Chondrocyte (in vitro differentiated cells): ENCODE results near the gene ITPR1. TPM values are rescaled to one million over a fixed set of nuclear protein-coding genes. Genes with fewer than 3 reads are reported as not detected.

Experiments used
- DNase-seq: peaks from one replicate; pipeline ENCODE4 v3.0.0; 2021; ENCODE audit warnings: mixed read lengths, low spot score
- H3K27ac Mint-ChIP-seq: one replicate; pipeline ENCODE4 v1.8.0; 2021; ENCODE audit warnings: mild to moderate bottlenecking, moderate library complexity, mixed read lengths; ENCODE audit not compliant: unreplicated experiment
- H3K27me3 Mint-ChIP-seq: 2 replicates; pipeline ENCODE4 v1.8.0; 2021; ENCODE audit warnings: low read depth, mixed read lengths
- H3K36me3 Mint-ChIP-seq: 2 replicates; pipeline ENCODE4 v1.8.0; 2021; ENCODE audit warnings: low read depth, mixed read lengths
- H3K4me1 Mint-ChIP-seq: 2 replicates; pipeline ENCODE4 v1.8.0; 2021; ENCODE audit warnings: low read depth, mild to moderate bottlenecking, mixed read lengths
- H3K4me3 Mint-ChIP-seq: one replicate; pipeline ENCODE4 v1.8.0; 2021; ENCODE audit warnings: mild to moderate bottlenecking, moderate library complexity, mixed read lengths; ENCODE audit not compliant: unreplicated experiment
- H3K9me3 Mint-ChIP-seq: 2 replicates; pipeline ENCODE4 v1.8.0; 2021; ENCODE audit warnings: low read depth, mixed read lengths
- total RNA-seq: library from RNA; stranded (reverse); gene quantifications from 3 replicates; pipeline ENCODE4 v1.2.1, GENCODE V29; 2021
- TF ChIP-seq, protein P1 (sequence below): fragments of 200-600 bp; sonication (generic); IDR thresholded peaks from 2 replicates; pipeline ENCODE4 v1.5.0; 2021; ENCODE audit warnings: antibody characterized with exemption, mild to moderate bottlenecking, moderate library complexity

ITPR1 gene
- total RNA-seq, 1 donor from 2014 or later, result 45.0 TPM

DNA sequence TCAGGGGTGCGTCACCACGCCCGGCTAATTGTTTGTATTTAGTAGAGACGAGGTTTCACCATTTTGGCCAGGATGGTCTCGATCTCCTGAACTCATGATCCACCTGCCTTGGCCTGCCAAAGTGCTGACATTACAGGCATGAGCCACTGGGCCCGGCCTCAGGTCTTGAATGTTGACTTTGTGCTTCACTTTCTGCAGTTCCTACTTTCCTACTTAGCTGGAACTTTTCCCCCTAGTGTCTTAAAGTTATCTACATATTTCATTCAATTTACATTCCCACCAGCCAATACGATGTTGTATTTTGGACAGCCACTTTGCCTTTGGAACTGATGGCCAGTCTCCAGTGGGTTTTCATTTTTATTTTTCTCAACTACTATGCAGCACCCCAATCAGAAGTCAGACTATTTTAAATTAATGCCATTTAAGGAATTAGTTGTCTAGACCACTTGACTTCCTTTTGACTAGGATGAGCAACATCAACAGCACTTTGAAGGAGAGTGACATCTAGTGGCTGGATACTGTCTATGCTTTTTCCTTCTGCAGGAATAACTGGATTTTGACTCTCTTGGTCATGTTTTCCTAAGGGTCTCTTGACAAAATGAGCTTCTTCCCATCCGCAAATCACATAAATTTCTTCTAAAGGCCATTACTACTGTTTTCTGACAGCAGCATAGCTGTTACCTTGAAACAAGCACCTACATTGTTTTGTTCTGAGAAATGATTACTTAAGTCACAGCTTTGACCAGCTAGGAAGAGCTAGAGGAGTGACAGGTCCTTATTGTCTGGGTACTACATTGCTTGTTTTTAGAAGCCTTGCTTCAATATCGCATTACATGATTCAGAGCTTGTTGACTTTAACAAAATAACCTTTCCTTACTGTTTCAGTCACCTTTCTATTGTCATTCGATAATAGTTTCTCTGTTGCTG is 140.2 kb downstream of the ITPR1 start:
- no peak overlapping the region for H3K4me3 Mint-ChIP-seq
- no peaks in the 10 kb centered on the region for H3K36me3 Mint-ChIP-seq
- H3K27me3 Mint-ChIP-seq, result no peaks in the 10 kb centered on the region
- TF ChIP-seq, protein P1, sequence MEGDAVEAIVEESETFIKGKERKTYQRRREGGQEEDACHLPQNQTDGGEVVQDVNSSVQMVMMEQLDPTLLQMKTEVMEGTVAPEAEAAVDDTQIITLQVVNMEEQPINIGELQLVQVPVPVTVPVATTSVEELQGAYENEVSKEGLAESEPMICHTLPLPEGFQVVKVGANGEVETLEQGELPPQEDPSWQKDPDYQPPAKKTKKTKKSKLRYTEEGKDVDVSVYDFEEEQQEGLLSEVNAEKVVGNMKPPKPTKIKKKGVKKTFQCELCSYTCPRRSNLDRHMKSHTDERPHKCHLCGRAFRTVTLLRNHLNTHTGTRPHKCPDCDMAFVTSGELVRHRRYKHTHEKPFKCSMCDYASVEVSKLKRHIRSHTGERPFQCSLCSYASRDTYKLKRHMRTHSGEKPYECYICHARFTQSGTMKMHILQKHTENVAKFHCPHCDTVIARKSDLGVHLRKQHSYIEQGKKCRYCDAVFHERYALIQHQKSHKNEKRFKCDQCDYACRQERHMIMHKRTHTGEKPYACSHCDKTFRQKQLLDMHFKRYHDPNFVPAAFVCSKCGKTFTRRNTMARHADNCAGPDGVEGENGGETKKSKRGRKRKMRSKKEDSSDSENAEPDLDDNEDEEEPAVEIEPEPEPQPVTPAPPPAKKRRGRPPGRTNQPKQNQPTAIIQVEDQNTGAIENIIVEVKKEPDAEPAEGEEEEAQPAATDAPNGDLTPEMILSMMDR, result peak; percentile 99
- no peaks in the 10 kb centered on the region for H3K9me3 Mint-ChIP-seq
- no peak overlapping the region for H3K27ac Mint-ChIP-seq
- peaks cover 4% of the 10 kb centered on the region for H3K4me1 Mint-ChIP-seq
- DNase-seq, result no peak

DNA sequence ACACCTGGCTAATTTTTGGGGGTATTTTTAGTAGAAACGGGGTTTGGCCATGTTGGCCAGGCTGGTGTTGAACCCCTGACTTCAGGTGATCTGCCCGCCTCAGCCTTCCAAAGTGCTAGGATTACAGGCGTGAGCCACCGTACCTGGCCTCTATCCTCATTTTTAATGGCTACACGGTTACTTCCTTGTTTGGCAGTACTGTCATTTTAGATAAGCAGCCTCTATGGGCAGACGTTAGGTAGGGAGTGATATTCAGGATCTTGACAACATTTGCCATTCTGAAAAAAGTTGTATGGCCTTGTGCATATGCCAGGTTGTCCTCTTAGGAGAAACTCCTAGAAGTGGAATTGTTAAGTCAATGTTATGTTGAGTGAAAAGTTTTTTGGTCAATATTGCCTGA is 141.7 kb downstream of the ITPR1 start:
- no peaks in the 10 kb centered on the region for H3K9me3 Mint-ChIP-seq
- peaks cover 4% of the 10 kb centered on the region for H3K4me1 Mint-ChIP-seq
- H3K27ac Mint-ChIP-seq, result no peak overlapping the region
- no peak for DNase-seq
- no peaks in the 10 kb centered on the region for H3K36me3 Mint-ChIP-seq
- H3K4me3 Mint-ChIP-seq, result no peak overlapping the region
- TF ChIP-seq, protein P1, result no peak
- no peaks in the 10 kb centered on the region for H3K27me3 Mint-ChIP-seq

DNA sequence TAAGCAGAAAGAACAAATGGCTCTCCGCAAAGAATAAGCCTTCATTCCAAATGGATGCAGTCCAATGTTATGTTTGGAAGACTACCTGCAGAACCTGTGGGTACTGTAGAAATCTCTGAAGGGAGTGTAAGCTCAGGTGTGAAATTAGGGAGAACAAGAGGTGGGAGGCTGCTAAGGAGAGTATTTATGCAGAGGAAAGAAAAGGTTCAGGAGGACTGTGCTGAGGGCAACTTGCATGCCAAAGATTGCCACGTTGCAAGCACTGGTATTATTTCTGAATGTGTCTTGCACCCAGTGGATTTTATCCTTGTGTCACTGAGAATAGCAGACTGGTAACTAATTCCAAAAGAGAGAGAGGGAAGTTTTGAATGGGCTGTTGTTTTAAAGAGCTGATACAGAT is 144.1 kb downstream of the ITPR1 start:
- Mint-ChIP-seq H3K27me3 (no peaks in the 10 kb centered on the region), H3K36me3 (peaks cover 11% of the 10 kb centered on the region), H3K4me1 (peaks cover 4% of the 10 kb centered on the region), H3K4me3 (no peak overlapping the region), H3K27ac (no peak overlapping the region), H3K9me3 (no peaks in the 10 kb centered on the region)
- no peak for DNase-seq
- TF ChIP-seq, protein P1, result no peak

DNA sequence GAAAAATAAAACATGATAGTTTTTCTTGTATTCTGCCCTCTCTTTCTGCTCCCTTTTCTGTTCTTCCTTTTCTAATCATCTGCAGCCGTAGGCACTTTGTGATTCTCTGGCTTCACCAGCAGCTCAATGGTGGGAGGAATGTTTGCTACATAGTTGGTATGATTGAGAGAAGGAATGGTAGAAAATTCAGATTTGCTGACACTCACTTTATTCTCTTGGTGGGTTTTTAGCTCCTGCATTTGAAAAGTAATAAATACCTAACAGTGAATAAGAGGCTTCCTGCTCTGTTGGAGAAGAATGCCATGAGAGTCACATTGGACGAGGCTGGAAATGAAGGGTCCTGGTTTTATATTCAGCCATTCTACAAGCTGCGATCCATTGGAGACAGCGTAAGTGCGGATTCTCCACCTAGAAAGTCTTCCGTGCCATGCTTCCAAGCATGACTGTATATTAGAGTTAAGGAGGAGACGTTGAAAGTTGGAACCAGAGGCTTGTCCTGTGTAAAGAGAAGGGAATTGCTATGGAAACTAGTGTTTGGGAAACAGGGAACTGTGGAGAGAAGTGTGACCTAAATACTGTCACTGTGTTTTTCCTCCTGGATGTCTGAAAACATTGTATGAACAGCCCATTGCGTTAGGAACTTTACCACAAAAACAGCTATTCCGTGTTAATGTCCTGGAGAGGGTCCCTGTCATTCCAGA is 148.9 kb downstream of the ITPR1 start:
- TF ChIP-seq, protein P1, result no peak
- no peak for DNase-seq
- no peak overlapping the region for H3K27ac Mint-ChIP-seq
- H3K9me3 Mint-ChIP-seq, result no peaks in the 10 kb centered on the region
- H3K4me1 Mint-ChIP-seq, result no peaks in the 10 kb centered on the region
- no peaks in the 10 kb centered on the region for H3K27me3 Mint-ChIP-seq
- H3K4me3 Mint-ChIP-seq, result no peak overlapping the region
- peaks cover 26% of the 10 kb centered on the region for H3K36me3 Mint-ChIP-seq

DNA sequence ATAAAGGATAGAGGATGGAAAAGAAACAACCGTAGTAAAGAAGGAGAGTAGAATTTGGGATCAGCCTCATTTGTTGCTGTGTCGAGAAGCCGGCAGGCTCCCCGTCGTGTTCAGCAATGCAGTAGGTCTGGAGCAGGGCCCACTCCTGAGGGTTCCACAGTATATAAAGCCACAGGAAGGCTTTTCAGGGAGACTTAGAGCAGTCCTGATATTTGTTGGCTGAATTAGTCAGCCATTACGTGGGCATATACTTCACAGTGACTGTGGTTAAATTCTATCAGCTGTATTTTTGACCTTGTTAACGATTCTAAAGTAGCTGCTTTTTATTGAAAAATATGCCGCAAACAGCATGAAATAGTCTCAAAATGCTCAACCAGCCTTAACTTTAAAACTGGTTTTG is 149.5 kb downstream of the ITPR1 start:
- H3K4me1 Mint-ChIP-seq, result no peaks in the 10 kb centered on the region
- no peak overlapping the region for H3K27ac Mint-ChIP-seq
- no peak overlapping the region for H3K4me3 Mint-ChIP-seq
- no peaks in the 10 kb centered on the region for H3K9me3 Mint-ChIP-seq
- DNase-seq, result no peak
- TF ChIP-seq, protein P1, result no peak
- H3K36me3 Mint-ChIP-seq, result peaks cover 30% of the 10 kb centered on the region
- H3K27me3 Mint-ChIP-seq, result no peaks in the 10 kb centered on the region
